Ovary (tissue), 9 donors: ENCODE results near the gene SESN3. TPM values are rescaled to one million over a fixed set of nuclear protein-coding genes. Genes with fewer than 3 reads are reported as not detected.

ENCODE experiments used
- DNase-seq, 5 donors: peaks; one replicate each; pipeline ENCODE4 v3.0.0-alpha.2; 2019 to 2020
- H3K27ac ChIP-seq, 2 donors: fragments of 200-600 bp; one replicate each; pipeline versions ENCODE4 v1.5.1 to v1.8.0; 2019 to 2022
- H3K27me3 ChIP-seq: fragments of 200-600 bp; one replicate; pipeline ENCODE4 v1.8.0; 2022
- H3K36me3 ChIP-seq: fragments of 200-600 bp; sonication (generic); one replicate; pipeline ENCODE4 v1.5.1; 2019
- H3K4me1 ChIP-seq: one replicate; pipeline ENCODE4 v1.8.1; 2013; ENCODE audit warnings: mild to moderate bottlenecking, moderate library complexity; ENCODE audit not compliant: insufficient read depth
- H3K4me3 ChIP-seq: fragments of 200-600 bp; sonication (generic); one replicate; pipeline ENCODE4 v1.5.1; 2017
- H3K9me3 ChIP-seq, 2 donors: fragments of 200-600 bp in 1 of 2; sonication (generic) in 1 of 2; one replicate each; pipeline versions ENCODE4 v1.5.1 to v1.8.1; 2013 to 2019; ENCODE audit warnings: mild to moderate bottlenecking in 1 of 2, moderate library complexity in 1 of 2
- CTCF ChIP-seq, 3 donors: fragments of 450-650 bp in 2 of 3; fragments of 200-600 bp in 1 of 3; IDR thresholded peaks; one replicate each; pipeline versions ENCODE4 v1.5.1 to v1.8.0; 2016 to 2022; ENCODE audit warnings: antibody characterized with exemption in 3 of 3, mild to moderate bottlenecking in 1 of 3
- EP300 ChIP-seq: sonication (generic); formaldehyde crosslinking; IDR thresholded peaks from one replicate; pipeline ENCODE4 v1.6.1; 2017; ENCODE audit warnings: antibody characterized with exemption
- POLR2A ChIP-seq: fragments of 450-650 bp; IDR thresholded peaks from one replicate; pipeline ENCODE4 v1.6.1; 2017; ENCODE audit warnings: antibody characterized with exemption, mild to moderate bottlenecking, moderate library complexity
- WGBS, 3 donors: extraction: QIAGEN DNeasy Blood & Tissue Kit in 1 of 3; methylation state at CpG; one replicate each; pipeline versions ENCODE4 v1.1.5 to v1.1.7; 2013 to 2017; 5-methylcytosine and 5-hydroxymethylcytosine counted together
- intact Hi-C, 4 donors: fragments of 100-400 bp; cut with DNase I; formaldehyde crosslinking; loops; one replicate each; pipeline versions ENCODE4 v1.11.0 to v1.15.1; 2022 to 2023
- polyA plus RNA-seq, 2 donors: library from polyadenylated mRNA; stranded (reverse); fragments of 200-250 nt in 1 of 2; fragments of 350-450 nt in 1 of 2; fragmentation: Illumina TruSeq in 1 of 2; extraction: RNeasy Lipid Tissue Mini Kit (QIAGEN cat#74804) in 1 of 2; gene quantifications; one replicate each; pipeline ENCODE4 v1.2.3, GENCODE V29; 2013 to 2014
- total RNA-seq, 7 donors: library from RNA; depleted of rRNA in 2 of 7; stranded (reverse); fragments of >200 nt in 2 of 7; fragmentation: NEBNext Ultra II Directional in 3 of 7; extraction: Animal tissue kit (Norgen Biotek cat#: 25700) in 3 of 7; gene quantifications; one replicate each; pipeline versions ENCODE4 v1.1.0 to v1.2.4, GENCODE V29; 2016 to 2023
- donor health status: DM: no; HTN: no; CAD: no; lungs with moderate emphysema.
- donor health status: DM: no; HTN: no; CAD: no.
- donor health status: Bipolar disorder and iron deficiency.
- donor health status: DM: yes; HTN: yes; CAD: no.
- donor health status: DM: no; HTN: no; CAD: no.
- donor health status: DM: yes; HTN: yes; CAD: no.

Gene SESN3
- total and polyA plus RNA-seq, 9 donors, result 14.5 to 77.3 (median 43.0) TPM

GRCh38 chr11:95245581-95245980, 14.6 kb upstream of the SESN3 start:
- Histone ChIP-seq H3K27me3 (no peaks in the 10 kb centered on the region), H3K4me1 (no peaks in the 10 kb centered on the region), H3K4me3 (no peak overlapping the region), H3K27ac (no peak overlapping the region), H3K36me3 (no peaks in the 10 kb centered on the region), H3K9me3 (no peaks in the 10 kb centered on the region)
- TF ChIP-seq CTCF (IDR thresholded peaks at IDR 0.05), result no peak
- TF ChIP-seq POLR2A, result no peak
- TF ChIP-seq EP300, result no peak
- intact Hi-C loops, result no loop called here
- no peak for DNase-seq
- 97 to 100% (median 100%) methylated on average over 1 of the region's 1 CpG for WGBS, 3 donors

GRCh38 chr11:95245038-95245437, 14.0 kb upstream of the SESN3 start:
- Histone ChIP-seq H3K36me3 (no peaks in the 10 kb centered on the region), H3K9me3 (no peaks in the 10 kb centered on the region), H3K4me3 (no peak overlapping the region), H3K27me3 (no peaks in the 10 kb centered on the region), H3K4me1 (no peaks in the 10 kb centered on the region), H3K27ac (no peak overlapping the region)
- 59 to 60% (median 60%) methylated on average over 3 of the region's 3 CpGs for WGBS, 3 donors
- no peak for TF ChIP-seq EP300
- no peak for TF ChIP-seq POLR2A
- TF ChIP-seq CTCF (IDR thresholded peaks at IDR 0.05), result no peak
- no peak for DNase-seq
- intact Hi-C loops, result no loop called here

- Histone ChIP-seq H3K27me3 (no peaks in the 10 kb centered on the region), H3K9me3 (no peaks in the 10 kb centered on the region), H3K4me3 (no peak overlapping the region), H3K4me1 (no peaks in the 10 kb centered on the region), H3K36me3 (no peaks in the 10 kb centered on the region), H3K27ac (no peak overlapping the region)
- 64 to 75% (median 73%) methylated on average over 2 of the region's 2 CpGs for WGBS, 3 donors
- DNase-seq, result no peak
- intact Hi-C loops, result no loop called here
- TF ChIP-seq EP300 (no peak), POLR2A (no peak), CTCF (IDR thresholded peaks at IDR 0.05) (no peak)
Observed at GRCh38 chr11:95243673-95244072, 12.7 kb upstream of the SESN3 start.

- no peaks in the 10 kb centered on the region for H3K9me3 ChIP-seq
- H3K27ac ChIP-seq, result no peak overlapping the region
- no peak for DNase-seq
- no peak overlapping the region for H3K4me3 ChIP-seq
- no peaks in the 10 kb centered on the region for H3K27me3 ChIP-seq
- no peak for TF ChIP-seq EP300
- TF ChIP-seq CTCF (IDR thresholded peaks at IDR 0.05), result no peak
- no peak for TF ChIP-seq POLR2A
- intact Hi-C loops, result no loop called here
- H3K36me3 ChIP-seq, result no peaks in the 10 kb centered on the region
- no peaks in the 10 kb centered on the region for H3K4me1 ChIP-seq
- WGBS, 3 donors, result 78 to 86% (median 79%) methylated on average over 6 of the region's 6 CpGs
Observed at GRCh38 chr11:95242845-95243605, 12.0 kb upstream of the SESN3 start.
